ENCODE data around the gene PRLR.

Gene PRLR

GRCh38 chr5:35120715-35121114 is 109.6 kb downstream of the PRLR start:
- Histone ChIP-seq H3K27me3 (ENCODE audit: control insufficient read depth, low read length) (no peaks in the 10 kb centered on the region), H3K79me2 (ENCODE audit: control insufficient read depth, low read length) (no peaks in the 10 kb centered on the region), H3K27ac (ENCODE audit: low read depth, low read length) (no peak overlapping the region), H3K4me1 (ENCODE audit: control insufficient read depth, low read length) (no peaks in the 10 kb centered on the region), H3K9me3 (ENCODE audit: control insufficient read depth, insufficient read depth, low read length) (no peaks in the 10 kb centered on the region), H3K9me2 (replicated peaks; ENCODE audit: control insufficient read depth, low read length) (no peaks in the 10 kb centered on the region), H3F3A (ENCODE audit: control insufficient read depth, insufficient read depth) (no peaks in the 10 kb centered on the region), H4K20me1 (ENCODE audit: control insufficient read depth, insufficient read depth, low read depth, low read length) (no peaks in the 10 kb centered on the region), H3K4me2 (ENCODE audit: low read length) (no peak overlapping the region), H3K36me3 (ENCODE audit: control insufficient read depth, low read length) (no peaks in the 10 kb centered on the region), H3K4me3 (ENCODE audit: low read length) (no peak overlapping the region)
- TF ChIP-seq EZH2phosphoT487 (IDR thresholded peaks at IDR 0.05; ENCODE audit: borderline replicate concordance, low read length) = no peak
- TF ChIP-seq CTCF (IDR thresholded peaks at IDR 0.05; ENCODE audit: low read depth, low read length, poor library complexity, severe bottlenecking) = no peak

GRCh38 chr5:35117967-35118366 is 112.3 kb downstream of the PRLR start:
- Histone ChIP-seq H3K4me2 (ENCODE audit: low read length) (no peak overlapping the region), H3K4me3 (ENCODE audit: low read length) (no peak overlapping the region), H3K9me2 (replicated peaks; ENCODE audit: control insufficient read depth, low read length) (no peaks in the 10 kb centered on the region), H3K27me3 (ENCODE audit: control insufficient read depth, low read length) (no peaks in the 10 kb centered on the region), H3K9me3 (ENCODE audit: control insufficient read depth, insufficient read depth, low read length) (no peaks in the 10 kb centered on the region), H3K4me1 (ENCODE audit: control insufficient read depth, low read length) (no peaks in the 10 kb centered on the region), H4K20me1 (ENCODE audit: control insufficient read depth, insufficient read depth, low read depth, low read length) (no peaks in the 10 kb centered on the region), H3K36me3 (ENCODE audit: control insufficient read depth, low read length) (no peaks in the 10 kb centered on the region), H3K27ac (ENCODE audit: low read depth, low read length) (no peak overlapping the region), H3K79me2 (ENCODE audit: control insufficient read depth, low read length) (no peaks in the 10 kb centered on the region), H3F3A (ENCODE audit: control insufficient read depth, insufficient read depth) (no peaks in the 10 kb centered on the region)
- TF ChIP-seq EZH2phosphoT487 (IDR thresholded peaks at IDR 0.05; ENCODE audit: borderline replicate concordance, low read length) (no peak), CTCF (IDR thresholded peaks at IDR 0.05; ENCODE audit: low read depth, low read length, poor library complexity, severe bottlenecking) (no peak)

- TF ChIP-seq EZH2phosphoT487 (IDR thresholded peaks at IDR 0.05; ENCODE audit: borderline replicate concordance, low read length) = no peak
- no peak for TF ChIP-seq CTCF (IDR thresholded peaks at IDR 0.05; ENCODE audit: low read depth, low read length, poor library complexity, severe bottlenecking)
- Histone ChIP-seq H3K27me3 (ENCODE audit: control insufficient read depth, low read length) (no peaks in the 10 kb centered on the region), H3K27ac (ENCODE audit: low read depth, low read length) (no peak overlapping the region)
Measured at GRCh38 chr5:35115920-35116319, 114.4 kb downstream of the PRLR start.

GRCh38 chr5:35114698-35115097 is 115.6 kb downstream of the PRLR start:
- no peak overlapping the region for H3K4me3 ChIP-seq (ENCODE audit: low read length)
- H3K4me2 ChIP-seq (ENCODE audit: low read length) = no peak overlapping the region
- no peaks in the 10 kb centered on the region for H3K9me3 ChIP-seq (ENCODE audit: control insufficient read depth, insufficient read depth, low read length)
- H3K36me3 ChIP-seq (ENCODE audit: control insufficient read depth, low read length) = no peaks in the 10 kb centered on the region
- H4K20me1 ChIP-seq (ENCODE audit: control insufficient read depth, insufficient read depth, low read depth, low read length) = no peaks in the 10 kb centered on the region
- no peaks in the 10 kb centered on the region for H3K27me3 ChIP-seq (ENCODE audit: control insufficient read depth, low read length)
- no peaks in the 10 kb centered on the region for H3F3A ChIP-seq (ENCODE audit: control insufficient read depth, insufficient read depth)
- no peak for TF ChIP-seq EZH2phosphoT487 (IDR thresholded peaks at IDR 0.05; ENCODE audit: borderline replicate concordance, low read length)
- no peaks in the 10 kb centered on the region for H3K79me2 ChIP-seq (ENCODE audit: control insufficient read depth, low read length)
- no peak overlapping the region for H3K27ac ChIP-seq (ENCODE audit: low read depth, low read length)
- no peaks in the 10 kb centered on the region for H3K9me2 ChIP-seq (replicated peaks; ENCODE audit: control insufficient read depth, low read length)
- no peaks in the 10 kb centered on the region for H3K4me1 ChIP-seq (ENCODE audit: control insufficient read depth, low read length)

More at GRCh38 chr5:35115920-35116319, 114.4 kb downstream of the PRLR start:
- Histone ChIP-seq H3K9me2 (replicated peaks; ENCODE audit: control insufficient read depth, low read length) (no peaks in the 10 kb centered on the region), H3K79me2 (ENCODE audit: control insufficient read depth, low read length) (no peaks in the 10 kb centered on the region), H3F3A (ENCODE audit: control insufficient read depth, insufficient read depth) (no peaks in the 10 kb centered on the region), H4K20me1 (ENCODE audit: control insufficient read depth, insufficient read depth, low read depth, low read length) (no peaks in the 10 kb centered on the region), H3K4me3 (ENCODE audit: low read length) (no peak overlapping the region), H3K4me1 (ENCODE audit: control insufficient read depth, low read length) (no peaks in the 10 kb centered on the region), H3K36me3 (ENCODE audit: control insufficient read depth, low read length) (no peaks in the 10 kb centered on the region), H3K4me2 (ENCODE audit: low read length) (no peak overlapping the region), H3K9me3 (ENCODE audit: control insufficient read depth, insufficient read depth, low read length) (no peaks in the 10 kb centered on the region)

Measured in DOHH2 (cell line).